Pulmonary artery endothelial cell (primary cell): ENCODE data around the gene KLHL25. TPM values are rescaled to one million over a fixed set of nuclear protein-coding genes. Genes with fewer than 3 reads are reported as not detected.

Experiments
- DNase-seq: peaks from one replicate; pipeline ENCODE4 v3.0.0-alpha.2; 2011; ENCODE audit warnings: low read depth, low spot score
- total RNA-seq: library from RNA; depleted of rRNA; stranded (reverse); fragments of >200 nt; gene quantifications from 2 replicates; pipeline ENCODE4 v1.2.3, GENCODE V29; 2014

Gene KLHL25
- total RNA-seq, 1 donor from 2014 or later: 3.6 TPM

GRCh38 chr15:85718271-85718971, 76.3 kb downstream of the KLHL25 start:
- no peak for DNase-seq

DNA sequence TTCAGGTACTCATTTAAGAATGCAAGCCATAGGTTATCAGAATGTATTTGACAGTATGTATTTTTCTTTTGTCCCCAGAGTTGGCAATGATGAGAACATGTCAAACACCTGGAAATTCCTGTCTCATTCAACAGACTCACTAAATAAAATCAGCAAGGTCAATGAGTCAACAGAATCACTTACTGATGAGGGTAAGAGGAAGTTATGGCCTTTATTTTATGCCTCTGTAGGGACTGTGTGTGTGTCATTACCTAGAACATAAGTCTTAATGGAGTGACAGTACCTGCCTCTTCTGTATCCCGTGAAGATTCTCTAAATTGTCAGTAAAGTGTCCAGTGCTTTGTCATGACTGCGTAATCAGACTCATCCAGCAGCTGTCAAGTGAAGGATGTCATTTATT, 77.5 kb downstream of the KLHL25 start:
- DNase-seq: no peak

DNA sequence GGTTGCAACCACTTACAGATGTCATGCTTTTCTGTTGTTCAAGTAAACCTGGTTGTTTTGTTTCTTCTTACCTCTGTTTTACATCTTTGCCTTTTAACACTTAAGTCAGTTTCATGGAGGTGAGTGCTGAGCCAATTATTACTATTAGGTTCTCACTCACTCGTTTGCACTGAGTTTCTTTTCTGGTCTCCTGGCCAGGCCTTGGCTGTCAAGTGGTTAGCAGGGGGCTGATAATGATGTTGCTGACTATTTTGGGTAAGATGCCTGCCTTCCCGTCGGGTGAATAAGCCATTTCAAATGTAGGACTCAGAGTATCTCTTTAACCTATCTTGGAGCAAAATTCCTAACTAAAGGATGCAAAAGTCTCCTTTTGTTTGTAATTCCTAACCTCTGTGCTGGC, 78.5 kb downstream of the KLHL25 start:
- no peak for DNase-seq

GRCh38 chr15:85711580-85712192, 83.0 kb downstream of the KLHL25 start:
- DNase-seq: no peak

GRCh38 chr15:85710340-85710842, 84.3 kb downstream of the KLHL25 start:
- DNase-seq: no peak
